SK-N-SH (cell line): ENCODE results near the gene BBC3. TPM values are rescaled to one million over a fixed set of nuclear protein-coding genes. Genes with fewer than 3 reads are reported as not detected.

Experiments
- CTCF ChIA-PET: fragments of 300-600, 350-600 bp; formaldehyde crosslinking; extraction: SDS; loops from one replicate; lab custom pipeline; 2021; lab: Yijun Ruan, JAX
- POLR2A ChIA-PET: fragments of 350-600 bp; sonication (Branson Sonifier 250); formaldehyde crosslinking; extraction: SDS; loops from one replicate; lab custom pipeline; 2020; ENCODE audit warnings: antibody characterized with exemption, inconsistent platforms; lab: Yijun Ruan, JAX
- DNase-seq: peaks from one replicate; pipeline ENCODE4 v3.0.0; 2012
- H2AFZ ChIP-seq: fragments of 200-600 bp; sonication (generic); 2 replicates; pipeline ENCODE4 v1.8.1; 2016; ENCODE audit warnings: antibody characterized with exemption, mild to moderate bottlenecking, low read depth
- H3F3A ChIP-seq: fragments of 200-600 bp; sonication (generic); replicated peaks from 2 replicates; pipeline ENCODE3; 2016; ENCODE audit warnings: antibody characterized with exemption, mild to moderate bottlenecking; ENCODE audit not compliant: insufficient read depth
- H3K27ac ChIP-seq, 2 experiments: fragments of 200-500 bp in 1 of 2; fragments of 200-600 bp in 1 of 2; sonication (Bioruptor generic) in 1 of 2; sonication (generic), shearing (Covaris generic) in 1 of 2; 2 replicates each; pipeline versions ENCODE4 v1.5.1 to v1.6.1; 2014 to 2016; ENCODE audit warnings: low read depth in 2 of 2, inconsistent platforms in 1 of 2, low read length in 1 of 2, mild to moderate bottlenecking in 1 of 2, mixed read lengths in 1 of 2
- H3K27me3 ChIP-seq: fragments of 200-600 bp; sonication (generic), shearing (Covaris generic); 2 replicates; pipeline ENCODE4 v1.6.1; 2016; ENCODE audit warnings: mixed run types; ENCODE audit not compliant: insufficient read depth
- H3K36me3 ChIP-seq, 2 experiments: fragments of 200-500 bp in 1 of 2; fragments of 200-600 bp in 1 of 2; sonication (Bioruptor generic) in 1 of 2; sonication (generic) in 1 of 2; replicated peaks in 1 of 2; 2 replicates each; pipeline versions ENCODE3 to v1.5.1; 2014 to 2016; ENCODE audit warnings: low read length in 1 of 2, mild to moderate bottlenecking in 1 of 2; ENCODE audit not compliant: insufficient read depth in 2 of 2, control insufficient read depth in 1 of 2
- H3K4me1 ChIP-seq, 2 experiments: fragments of 200-500 bp in 1 of 2; fragments of 200-600 bp in 1 of 2; sonication (Bioruptor generic) in 1 of 2; sonication (generic), shearing (Covaris generic) in 1 of 2; 2 replicates each; pipeline versions ENCODE4 v1.5.1 to v1.6.1; 2014 to 2016; ENCODE audit warnings: low read depth in 1 of 2, low read length in 1 of 2, mixed run types in 1 of 2; ENCODE audit not compliant: insufficient read depth in 2 of 2, control insufficient read depth in 1 of 2
- H3K4me2 ChIP-seq: fragments of 200-600 bp; sonication (generic), shearing (Covaris generic); 2 replicates; pipeline ENCODE4 v1.6.1; 2017; ENCODE audit warnings: mixed run types
- H3K4me3 ChIP-seq, 2 experiments: fragments of 200-500 bp in 1 of 2; fragments of 200-600 bp in 1 of 2; sonication (Bioruptor generic) in 1 of 2; sonication (generic), shearing (Covaris generic) in 1 of 2; 2 replicates each; pipeline versions ENCODE4 v1.5.1 to v1.8.1; 2014 to 2016; ENCODE audit warnings: low read depth in 2 of 2, inconsistent platforms in 1 of 2, low read length in 1 of 2, mild to moderate bottlenecking in 1 of 2, mixed read lengths in 1 of 2, moderate library complexity in 1 of 2
- H3K79me2 ChIP-seq: fragments of 200-600 bp; sonication (generic); 2 replicates; pipeline ENCODE4 v1.8.1; 2017; ENCODE audit warnings: mild to moderate bottlenecking; ENCODE audit not compliant: insufficient read depth
- H3K9ac ChIP-seq: fragments of 200-600 bp; sonication (generic); 2 replicates; pipeline ENCODE4 v1.6.1; 2017; ENCODE audit warnings: mixed run types
- H3K9me2 ChIP-seq: fragments of 200-600 bp; sonication (generic); 2 replicates; pipeline ENCODE4 v1.6.1; 2017; ENCODE audit warnings: mixed run types
- H3K9me3 ChIP-seq: fragments of 200-600 bp; sonication (generic); 2 replicates; pipeline ENCODE4 v1.6.1; 2017; ENCODE audit warnings: mixed run types, mild to moderate bottlenecking, moderate library complexity
- H4K20me1 ChIP-seq: fragments of 200-600 bp; sonication (generic); 2 replicates; pipeline ENCODE4 v1.6.1; 2017; ENCODE audit warnings: mild to moderate bottlenecking, mixed run types; ENCODE audit not compliant: insufficient read depth
- FOXJ3 ChIP-seq: sonication (generic); formaldehyde crosslinking; IDR thresholded peaks from 2 replicates; pipeline ENCODE4 v1.5.1; 2020; ENCODE audit warnings: mild to moderate bottlenecking, missing genetic modification reagents
- FOXM1 ChIP-seq: IDR thresholded peaks from 2 replicates; pipeline ENCODE4 v1.4.0; 2012; ENCODE audit warnings: low read depth, mild to moderate bottlenecking
- GABPA ChIP-seq: IDR thresholded peaks from 2 replicates; pipeline ENCODE4 v1.4.0; 2012; ENCODE audit warnings: low read depth, mild to moderate bottlenecking
- MXI1 ChIP-seq: IDR thresholded peaks from 2 replicates; pipeline ENCODE4 v1.6.1; 2012; ENCODE audit warnings: mild to moderate bottlenecking, low read depth, low read length, improper control_type of control experiment
- RAD21 ChIP-seq: IDR thresholded peaks from 2 replicates; pipeline ENCODE4 v1.6.1; 2012; ENCODE audit warnings: mild to moderate bottlenecking, low read length
- SIN3A ChIP-seq: IDR thresholded peaks from 2 replicates; pipeline ENCODE4 v1.6.1; 2012; ENCODE audit warnings: low read depth, mild to moderate bottlenecking, low read length, moderate library complexity, borderline replicate concordance
- WGBS: methylation state at CpG from one replicate; pipeline ENCODE4 v1.1.6; 2017; ENCODE audit warnings: low lambda C conversion rate; 5-methylcytosine and 5-hydroxymethylcytosine counted together
- polyA plus RNA-seq, 3 experiments: library from polyadenylated mRNA; depleted of rRNA; stranded (reverse); fragments of >200 nt; gene quantifications; 2 replicates each; pipeline ENCODE4 v1.2.3, GENCODE V29; 2012
- TF ChIP-seq, protein P1 (sequence below): IDR thresholded peaks from 2 replicates; pipeline ENCODE4 v1.4.0; 2012; ENCODE audit warnings: low read depth
- TF ChIP-seq, protein P2 (sequence below): fragments of 150-350 bp; IDR thresholded peaks from 2 replicates; pipeline ENCODE4 v1.6.1; 2016; ENCODE audit warnings: mild to moderate bottlenecking, low read depth, low read length

Gene BBC3
- polyA plus RNA-seq, 1 of the 3 experiments (the other 2 are of a cell fraction): 14.5 TPM

DNA sequence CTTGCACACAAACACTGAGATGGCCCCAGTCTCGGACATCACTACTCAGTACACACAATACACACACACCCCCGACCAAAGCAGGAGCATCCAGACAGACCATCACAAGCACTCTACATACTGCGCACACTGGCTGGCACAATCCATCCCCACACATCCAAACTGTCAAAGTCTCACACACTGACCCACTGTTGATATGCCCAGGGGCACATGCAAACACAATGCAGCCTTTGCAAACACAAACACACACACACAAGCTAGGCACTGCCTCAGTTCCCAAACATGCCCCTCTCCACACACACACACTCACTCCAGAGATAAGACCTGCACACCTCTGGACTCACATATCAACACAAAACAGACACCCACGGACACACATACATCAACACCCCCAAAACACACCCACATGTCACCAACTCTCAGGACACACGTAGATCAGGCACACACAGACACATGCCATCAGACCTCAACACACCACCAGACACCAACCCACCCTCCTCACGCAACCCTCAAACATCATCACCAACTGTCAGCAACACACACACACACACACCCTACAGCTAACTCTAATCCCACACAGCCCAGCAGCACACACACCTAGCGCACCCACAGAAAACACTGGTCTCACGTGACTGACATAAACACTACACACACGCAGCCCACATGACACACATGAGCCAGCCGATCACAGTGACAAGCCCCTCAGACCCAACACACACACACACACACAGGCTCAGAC is 1.9 kb downstream of the BBC3 start:
- peak overlapping the region; percentile 90 to 92 for H3K27ac ChIP-seq
- POLR2A ChIA-PET: interaction anchor here (2.4 kb wide), 1 partner anchor 15 kb away, joined by 10 read pairs; no protein-coding TSS in a partner anchor

DNA sequence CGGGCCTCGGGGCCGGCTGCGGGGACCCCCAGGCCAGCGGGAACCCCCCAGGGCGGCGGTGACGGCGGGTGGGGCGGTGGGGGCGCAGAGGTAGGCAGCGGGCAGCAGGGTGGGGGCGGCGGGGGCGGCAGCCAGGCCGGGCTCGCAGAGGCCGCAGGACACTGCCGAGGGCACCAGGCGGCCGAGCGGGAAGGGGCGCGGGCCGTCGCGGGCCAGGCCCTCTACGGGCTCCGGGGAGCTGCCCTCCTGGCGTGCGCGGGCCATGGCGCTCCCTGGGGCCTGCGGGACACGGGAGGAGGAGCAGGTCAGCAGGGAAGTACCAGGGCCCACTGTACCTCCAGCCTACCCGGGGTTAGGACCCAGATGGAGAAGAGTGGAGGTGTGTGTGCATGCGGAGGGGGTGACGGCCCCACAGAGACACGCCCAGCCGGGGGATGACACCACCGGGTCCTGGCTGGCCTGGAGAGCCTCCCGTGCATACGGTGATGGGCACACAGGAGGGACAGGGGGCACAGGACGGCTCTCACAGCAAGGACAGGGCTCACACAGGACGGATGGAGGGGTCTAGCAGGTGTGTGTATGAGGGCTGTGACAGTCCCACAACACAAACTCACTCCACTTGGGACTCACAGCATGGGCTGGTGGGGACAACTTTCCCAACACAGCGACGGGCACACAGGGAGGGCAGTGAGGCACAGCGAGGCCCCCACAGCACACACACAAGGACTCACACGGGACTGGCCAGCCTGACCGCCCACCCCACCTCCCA is 2.6 kb downstream of the BBC3 start:
- peaks cover 46% of the 10 kb centered on the region for H3F3A ChIP-seq
- no peaks in the 10 kb centered on the region for H3K27me3 ChIP-seq
- H3K4me2 ChIP-seq: peak overlapping the region; percentile 96
- H2AFZ ChIP-seq: no peak overlapping the region
- H3K9ac ChIP-seq: peak overlapping the region; percentile 74; the same call in 1 of the 2 replicates
- ChIA-PET CTCF (interaction anchor here (22.3 kb wide), 1 partner anchor 17 kb away, joined by 520 read pairs; no protein-coding TSS in a partner anchor), POLR2A (interaction anchor here (1.2 to 2.4 kb wide), 3 partner anchors 11 to 15 kb away, joined by 4 to 10 read pairs (median 8); no protein-coding TSS in a partner anchor)
- H4K20me1 ChIP-seq: peaks cover 34% of the 10 kb centered on the region
- H3K9me2 ChIP-seq: no peaks in the 10 kb centered on the region
- H3K79me2 ChIP-seq: peaks cover 77% of the 10 kb centered on the region
- DNase-seq: peak; percentile 66
- H3K4me3 ChIP-seq: peak overlapping the region; percentile 49 to 93
- H3K27ac ChIP-seq: peak overlapping the region; percentile 90 to 92
- no peaks in the 10 kb centered on the region for H3K9me3 ChIP-seq
- H3K4me1 ChIP-seq: peaks cover 27 to 37% of the 10 kb centered on the region in 2 experiments
- no peak for TF ChIP-seq GABPA
- TF ChIP-seq, protein P1, sequence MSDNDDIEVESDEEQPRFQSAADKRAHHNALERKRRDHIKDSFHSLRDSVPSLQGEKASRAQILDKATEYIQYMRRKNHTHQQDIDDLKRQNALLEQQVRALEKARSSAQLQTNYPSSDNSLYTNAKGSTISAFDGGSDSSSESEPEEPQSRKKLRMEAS: peak; percentile 38; the same call in 1 of the 2 replicates
- peak; percentile 55; the same call in 1 of the 2 replicates for TF ChIP-seq MXI1
- TF ChIP-seq, protein P2, sequence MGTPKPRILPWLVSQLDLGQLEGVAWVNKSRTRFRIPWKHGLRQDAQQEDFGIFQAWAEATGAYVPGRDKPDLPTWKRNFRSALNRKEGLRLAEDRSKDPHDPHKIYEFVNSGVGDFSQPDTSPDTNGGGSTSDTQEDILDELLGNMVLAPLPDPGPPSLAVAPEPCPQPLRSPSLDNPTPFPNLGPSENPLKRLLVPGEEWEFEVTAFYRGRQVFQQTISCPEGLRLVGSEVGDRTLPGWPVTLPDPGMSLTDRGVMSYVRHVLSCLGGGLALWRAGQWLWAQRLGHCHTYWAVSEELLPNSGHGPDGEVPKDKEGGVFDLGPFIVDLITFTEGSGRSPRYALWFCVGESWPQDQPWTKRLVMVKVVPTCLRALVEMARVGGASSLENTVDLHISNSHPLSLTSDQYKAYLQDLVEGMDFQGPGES: no peak
- TF ChIP-seq FOXJ3: no peak
- no peak for TF ChIP-seq FOXM1
- WGBS: no CpG with 5 or more reads among the region's 50 CpGs
- peaks cover 4% of the 10 kb centered on the region in 2 experiments for H3K36me3 ChIP-seq

More for the DNA sequence above, 1.9 kb downstream of the BBC3 start:
- CTCF ChIA-PET: interaction anchor here (0.6 to 22.3 kb wide), 2 partner anchors 9 to 16 kb away, joined by 3 to 520 read pairs; no protein-coding TSS in a partner anchor
- H4K20me1 ChIP-seq: peaks cover 30% of the 10 kb centered on the region
- peaks cover 46% of the 10 kb centered on the region for H3F3A ChIP-seq
- H3K4me2 ChIP-seq: peak overlapping the region; percentile 96
- WGBS: 51% methylated on average over 9 of the region's 10 CpGs
- peaks cover 27 to 37% of the 10 kb centered on the region in 2 experiments for H3K4me1 ChIP-seq
- H2AFZ ChIP-seq: no peak overlapping the region
- no peaks in the 10 kb centered on the region for H3K27me3 ChIP-seq
- peak overlapping the region; percentile 74 for H3K9ac ChIP-seq
- H3K79me2 ChIP-seq: peaks cover 70% of the 10 kb centered on the region
- DNase-seq: no peak
- peak overlapping the region; percentile 49 to 93 for H3K4me3 ChIP-seq
- H3K9me3 ChIP-seq: no peaks in the 10 kb centered on the region
- H3K36me3 ChIP-seq: peaks cover 0 to 4% of the 10 kb centered on the region in 2 experiments
- TF ChIP-seq FOXM1 (no peak), GABPA (no peak), SIN3A (peak; percentile 15; the same call in 1 of the 2 replicates), RAD21 (no peak), MXI1 (peak; percentile 6; the same call in 1 of the 2 replicates)
- TF ChIP-seq, all 33 proteins: peak for 2
- no peaks in the 10 kb centered on the region for H3K9me2 ChIP-seq
